Keratinocyte (primary cell): ENCODE measurements around the gene INAVA. TPM values are rescaled to one million over a fixed set of nuclear protein-coding genes. Genes with fewer than 3 reads are reported as not detected.

ENCODE experiments used
- DNase-seq: peaks from one replicate; pipeline ENCODE4 v3.0.0-alpha.2; 2011; ENCODE audit warnings: low read depth, missing footprints, low spot score
- FAIRE-seq: peaks from 2 replicates; lab custom pipeline; 2011; peaks lifted over from hg19 to GRCh38; lab: Jason Lieb, UNC
- H2AFZ ChIP-seq: 2 replicates; pipeline ENCODE4 v1.6.0; 2012; ENCODE audit warnings: low read length, control low read depth, inconsistent platforms; ENCODE audit not compliant: control insufficient read depth
- H3K27ac ChIP-seq: 2 replicates; pipeline ENCODE4 v1.5.1; 2011; ENCODE audit warnings: low read length; ENCODE audit not compliant: control insufficient read depth, insufficient read depth
- H3K27me3 ChIP-seq: 3 replicates; pipeline ENCODE4 v1.6.0; 2011; ENCODE audit warnings: low read length; ENCODE audit not compliant: control insufficient read depth, insufficient read depth; ENCODE audit errors: extremely low read depth
- H3K36me3 ChIP-seq, 2 experiments: 2 replicates in 1 of 2; 3 replicates in 1 of 2; pipeline ENCODE4 v1.5.1; 2011; ENCODE audit warnings: low read length in 2 of 2, mild to moderate bottlenecking in 1 of 2; ENCODE audit not compliant: control insufficient read depth in 2 of 2, insufficient read depth in 2 of 2; ENCODE audit errors: extremely low read depth in 1 of 2
- H3K4me1 ChIP-seq: 3 replicates; pipeline ENCODE4 v1.5.1; 2011; ENCODE audit warnings: low read length; ENCODE audit not compliant: control insufficient read depth, insufficient read depth; ENCODE audit errors: extremely low read depth
- H3K4me2 ChIP-seq: 3 replicates; pipeline ENCODE4 v1.6.0; 2011; ENCODE audit warnings: low read depth, low read length; ENCODE audit not compliant: control insufficient read depth, insufficient read depth; ENCODE audit errors: extremely low read depth
- H3K4me3 ChIP-seq, 3 experiments: fragments of 200-600 bp in 1 of 3; sonication (generic) in 1 of 3; 2 replicates in 2 of 3; 3 replicates in 1 of 3; pipeline ENCODE4 v1.5.1; 2011 to 2016; ENCODE audit warnings: low read length in 3 of 3, mild to moderate bottlenecking in 3 of 3, control low read depth in 2 of 3, inconsistent platforms in 1 of 3, low read depth in 1 of 3, mixed read lengths in 1 of 3, mixed run types in 1 of 3, moderate library complexity in 1 of 3; ENCODE audit not compliant: control insufficient read depth in 2 of 3, insufficient read depth in 2 of 3; ENCODE audit errors: extremely low read depth in 1 of 3
- H3K79me2 ChIP-seq: 2 replicates; pipeline ENCODE4 v1.6.0; 2012; ENCODE audit warnings: low read length; ENCODE audit not compliant: control insufficient read depth, insufficient read depth
- H3K9ac ChIP-seq: 3 replicates; pipeline ENCODE4 v1.6.0; 2011; ENCODE audit warnings: low read length; ENCODE audit not compliant: control insufficient read depth, insufficient read depth; ENCODE audit errors: extremely low read depth
- H3K9me1 ChIP-seq: 3 replicates; pipeline ENCODE4 v1.6.0; 2011; ENCODE audit warnings: low read length; ENCODE audit not compliant: control insufficient read depth, insufficient read depth; ENCODE audit errors: extremely low read depth
- H3K9me3 ChIP-seq: 2 replicates; pipeline ENCODE4 v1.5.1; 2012; ENCODE audit warnings: low read depth, low read length; ENCODE audit not compliant: control insufficient read depth
- H4K20me1 ChIP-seq: 3 replicates; pipeline ENCODE4 v1.6.0; 2011; ENCODE audit warnings: low read length; ENCODE audit not compliant: control insufficient read depth, insufficient read depth; ENCODE audit errors: extremely low read depth
- CTCF ChIP-seq, 3 experiments: IDR thresholded peaks in 1 of 3; conservative IDR thresholded peaks in 1 of 3; optimal IDR thresholded peaks in 1 of 3; 2 replicates in 2 of 3; 3 replicates in 1 of 3; pipeline versions ENCODE3 to v1.5.1; 2011; ENCODE audit warnings: low read length in 3 of 3, mild to moderate bottlenecking in 3 of 3, moderate library complexity in 2 of 3, control low read depth in 1 of 3, inconsistent platforms in 1 of 3; ENCODE audit not compliant: insufficient read depth in 2 of 3; ENCODE audit errors: extremely low read depth in 1 of 3
- EZH2 ChIP-seq: IDR thresholded peaks from one replicate; pipeline ENCODE4 v1.6.1; 2012; ENCODE audit warnings: inconsistent platforms, mild to moderate bottlenecking, low read length, moderate library complexity
- dilution Hi-C: fragments of 300-500 bp; cut with MboI; formaldehyde crosslinking; loops from one replicate; pipeline ENCODE4 v1.7.0; 2020; ENCODE audit warnings: low sequenced_read_pairs; ENCODE audit not compliant: extremely low pct_ligation_motif_present
- polyA plus RNA-seq, 5 experiments: library from polyadenylated mRNA; depleted of rRNA in 3 of 5; stranded (reverse) in 3 of 5; stranded (forward) in 1 of 5; unstranded in 1 of 5; fragments of >200 nt; gene quantifications; 1 replicate in 1 of 5; 2 replicates in 3 of 5; 3 replicates in 1 of 5; pipeline versions ENCODE4 v1.2.1 to v1.2.3, GENCODE V29; 2011 to 2012; ENCODE audit warnings: missing spikeins in 2 of 5, low read depth in 1 of 5, low replicate concordance in 1 of 5

Gene INAVA
- polyA plus RNA-seq, 1 donor (not counting 4 experiments of a cell fraction or from before 2014, with no cell fraction given), result 12.5 TPM

GRCh38 chr1:200906491-200906890, 11.8 kb downstream of the INAVA start:
- TF ChIP-seq CTCF (optimal IDR thresholded peaks at IDR 0.05 in 1 of 3, IDR thresholded peaks at IDR 0.05 in 1 of 3, conservative IDR thresholded peaks at IDR 0.05 in 1 of 3; ENCODE audit: extremely low read depth in 1 of 3, insufficient read depth in 2 of 3, low read length in 3 of 3) (no peak), EZH2 (no peak)
- DNase-seq (no peak), FAIRE-seq (no peak)
- H3K9me3 ChIP-seq, result no peaks in the 10 kb centered on the region
- no peak overlapping the region for H3K27ac ChIP-seq
- H3K4me3 ChIP-seq, result no peak overlapping the region
- no peak overlapping the region for H3K4me2 ChIP-seq
- dilution Hi-C loops, result no loop called here
- H3K79me2 ChIP-seq, result no peaks in the 10 kb centered on the region
- H3K9ac ChIP-seq, result no peak overlapping the region
- H3K36me3 ChIP-seq, result peaks cover 34 to 36% of the 10 kb centered on the region in 2 experiments
- no peak overlapping the region for H2AFZ ChIP-seq
- peaks cover 4% of the 10 kb centered on the region for H4K20me1 ChIP-seq
- H3K9me1 ChIP-seq, result peaks cover 11% of the 10 kb centered on the region
- peaks cover 35% of the 10 kb centered on the region for H3K4me1 ChIP-seq
- no peaks in the 10 kb centered on the region for H3K27me3 ChIP-seq

- peaks cover 9% of the 10 kb centered on the region for H3K9me1 ChIP-seq
- H3K27ac ChIP-seq, result no peak overlapping the region
- dilution Hi-C loops, result no loop called here
- H3K4me2 ChIP-seq, result no peak overlapping the region
- no peak overlapping the region for H2AFZ ChIP-seq
- TF ChIP-seq EZH2, result no peak
- TF ChIP-seq CTCF (optimal IDR thresholded peaks at IDR 0.05 in 1 of 3, IDR thresholded peaks at IDR 0.05 in 1 of 3, conservative IDR thresholded peaks at IDR 0.05 in 1 of 3; ENCODE audit: extremely low read depth in 1 of 3, insufficient read depth in 2 of 3, low read length in 3 of 3), result no peak
- H4K20me1 ChIP-seq, result peaks cover 4% of the 10 kb centered on the region
- H3K79me2 ChIP-seq, result no peaks in the 10 kb centered on the region
- DNase-seq (no peak), FAIRE-seq (no peak)
- no peaks in the 10 kb centered on the region for H3K9me3 ChIP-seq
- H3K27me3 ChIP-seq, result no peaks in the 10 kb centered on the region
- peaks cover 30 to 31% of the 10 kb centered on the region in 2 experiments for H3K36me3 ChIP-seq
- peaks cover 40% of the 10 kb centered on the region for H3K4me1 ChIP-seq
- H3K4me3 ChIP-seq, result no peak overlapping the region
- no peak overlapping the region for H3K9ac ChIP-seq
Measured at GRCh38 chr1:200907611-200908097, 13.0 kb downstream of the INAVA start.
